ENCODE measurements around the gene SOX15.

GRCh38 chr17:7538891-7539545 lies 50.9 kb downstream of the SOX15 start:
- TF ChIP-seq SIN3A (IDR thresholded peaks at IDR 0.05; ENCODE audit: borderline replicate concordance, insufficient read depth, low read depth, low read length), result no peak
- TF ChIP-seq, protein P1, sequence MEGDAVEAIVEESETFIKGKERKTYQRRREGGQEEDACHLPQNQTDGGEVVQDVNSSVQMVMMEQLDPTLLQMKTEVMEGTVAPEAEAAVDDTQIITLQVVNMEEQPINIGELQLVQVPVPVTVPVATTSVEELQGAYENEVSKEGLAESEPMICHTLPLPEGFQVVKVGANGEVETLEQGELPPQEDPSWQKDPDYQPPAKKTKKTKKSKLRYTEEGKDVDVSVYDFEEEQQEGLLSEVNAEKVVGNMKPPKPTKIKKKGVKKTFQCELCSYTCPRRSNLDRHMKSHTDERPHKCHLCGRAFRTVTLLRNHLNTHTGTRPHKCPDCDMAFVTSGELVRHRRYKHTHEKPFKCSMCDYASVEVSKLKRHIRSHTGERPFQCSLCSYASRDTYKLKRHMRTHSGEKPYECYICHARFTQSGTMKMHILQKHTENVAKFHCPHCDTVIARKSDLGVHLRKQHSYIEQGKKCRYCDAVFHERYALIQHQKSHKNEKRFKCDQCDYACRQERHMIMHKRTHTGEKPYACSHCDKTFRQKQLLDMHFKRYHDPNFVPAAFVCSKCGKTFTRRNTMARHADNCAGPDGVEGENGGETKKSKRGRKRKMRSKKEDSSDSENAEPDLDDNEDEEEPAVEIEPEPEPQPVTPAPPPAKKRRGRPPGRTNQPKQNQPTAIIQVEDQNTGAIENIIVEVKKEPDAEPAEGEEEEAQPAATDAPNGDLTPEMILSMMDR (IDR thresholded peaks at IDR 0.05), result no peak
- TF ChIP-seq POLR2AphosphoS5 (IDR thresholded peaks at IDR 0.05; ENCODE audit: low read depth, low read length), result no peak
